HUDEP-2 (cell line): ENCODE measurements around the gene TAL1.
A peak's percentile ranks its signal among the peaks of the same experiment; 100 is the strongest.
"Not testable (repeated sequence)": the region's sequence is repeated elsewhere in the genome, so short reads cannot be mapped to it uniquely, and the experiment has no call there.

ENCODE experiments used
- DNase-seq, 76 experiments: peaks; one replicate each; lab custom pipeline; 2025; ENCODE audit not compliant: unreplicated experiment in 76 of 76; lab: John Stamatoyannopoulos, UW

Gene TAL1

GRCh38 chr1:47232187-47232874 is at the start of gene TAL1:
TSS of gene TAL1 (minus strand) at chr1:47232225. CDS start at chr1:47225888, 6,337 bp downstream.
- peak in 74 of 76 experiments; percentile 53 to 96 (median 86) for DNase-seq

GRCh38 chr1:47280142-47280541 is 48.1 kb upstream of the TAL1 start:
- peak in 17 of 76 experiments; percentile 3 to 36 (median 11) for DNase-seq

- no peak for DNase-seq
Observed at GRCh38 chr1:47276850-47277249, 44.8 kb upstream of the TAL1 start.

GRCh38 chr1:47275811-47276210 is 43.8 kb upstream of the TAL1 start:
- DNase-seq = not testable (repeated sequence)

GRCh38 chr1:47265529-47265928 is 33.5 kb upstream of the TAL1 start:
- DNase-seq = not testable (repeated sequence)

- peak in 59 of 76 experiments; percentile 7 to 80 (median 42) for DNase-seq
Observed at GRCh38 chr1:47262787-47263413, 30.9 kb upstream of the TAL1 start.

- peak in 2 of 76 experiments; percentile 1 to 12 for DNase-seq
Observed at GRCh38 chr1:47257224-47257623, 25.2 kb upstream of the TAL1 start.

GRCh38 chr1:47252795-47253194 is 20.8 kb upstream of the TAL1 start:
- DNase-seq = no peak

- no peak for DNase-seq
Observed at GRCh38 chr1:47252369-47252768, 20.3 kb upstream of the TAL1 start.

- DNase-seq = no peak
Observed at GRCh38 chr1:47249755-47250154, 17.7 kb upstream of the TAL1 start.

- no peak for DNase-seq
Observed at GRCh38 chr1:47244339-47244862, 12.4 kb upstream of the TAL1 start.

GRCh38 chr1:47243910-47244309 is 11.9 kb upstream of the TAL1 start:
- no peak for DNase-seq

GRCh38 chr1:47241114-47242113 is 9.4 kb upstream of the TAL1 start:
- DNase-seq = peak in 2 of 76 experiments; percentile 4 to 10

GRCh38 chr1:47238935-47239592 is 7.0 kb upstream of the TAL1 start:
- DNase-seq = peak in 27 of 76 experiments; percentile 17 to 71 (median 38)

- no peak for DNase-seq
Observed at GRCh38 chr1:47235806-47236205, 3.8 kb upstream of the TAL1 start.

- no peak for DNase-seq
Observed at GRCh38 chr1:47235241-47235681, 3.2 kb upstream of the TAL1 start.

GRCh38 chr1:47233186-47233585 is 1.2 kb upstream of the TAL1 start:
- DNase-seq = no peak

GRCh38 chr1:47231301-47232186 is 481 bp downstream of the TAL1 start:
- DNase-seq = peak in 62 of 76 experiments; percentile 22 to 81 (median 64)

GRCh38 chr1:47230692-47231300 is 1.2 kb downstream of the TAL1 start:
- peak in 11 of 76 experiments; percentile 16 to 62 (median 47) for DNase-seq
